H1 (cell line): ENCODE measurements around the gene ATP6V0E2.

Experiments used
- ASH2L ChIP-seq: fragments of 200-600, 300-600 bp; sonication (generic); IDR thresholded peaks from one replicate; pipeline ENCODE4 v1.7.1; 2017; ENCODE audit warnings: low read length
- CTCF ChIP-seq, 3 experiments: IDR thresholded peaks; 1 replicate in 2 of 3; 2 replicates in 1 of 3; pipeline versions ENCODE4 v1.5.1 to v1.6.1; 2011; ENCODE audit warnings: low read length in 3 of 3, mild to moderate bottlenecking in 3 of 3, inconsistent platforms in 2 of 3, low read depth in 1 of 3, moderate library complexity in 1 of 3; ENCODE audit not compliant: insufficient read depth in 1 of 3; ENCODE audit errors: control extremely low read depth in 1 of 3
- KDM5A ChIP-seq: fragments of 200-600 bp; IDR thresholded peaks from 2 replicates; pipeline ENCODE4 v1.7.1; 2012; ENCODE audit warnings: mild to moderate bottlenecking, low read length, inconsistent platforms, mixed read lengths
- MAX ChIP-seq: IDR thresholded peaks from 2 replicates; pipeline ENCODE4 v1.6.1; 2012; ENCODE audit warnings: inconsistent platforms
- POLR2AphosphoS5 ChIP-seq: IDR thresholded peaks from 2 replicates; pipeline ENCODE4 v1.6.1; 2011; ENCODE audit warnings: low read depth, low read length
- SIN3A ChIP-seq, 2 experiments: IDR thresholded peaks in 1 of 2; conservative IDR thresholded peaks in 1 of 2; 2 replicates each; pipeline ENCODE4 v1.6.1; 2011 to 2012; ENCODE audit warnings: low read length in 2 of 2, improper control_type of control experiment in 1 of 2, low read depth in 1 of 2, mild to moderate bottlenecking in 1 of 2
- SP4 ChIP-seq: IDR thresholded peaks from 2 replicates; pipeline ENCODE4 v1.6.1; 2012; ENCODE audit warnings: low read length, inconsistent platforms
- ZNF274 ChIP-seq: IDR thresholded peaks from 2 replicates; pipeline ENCODE4 v1.7.0; 2012; ENCODE audit warnings: low read length, borderline replicate concordance; ENCODE audit errors: extremely low read depth

- no peak for TF ChIP-seq SP4
- no peak for TF ChIP-seq CTCF (IDR thresholded peaks at IDR 0.05; ENCODE audit: control extremely low read depth in 1 of 3, insufficient read depth in 1 of 3, low read depth in 1 of 3, low read length in 3 of 3)
- TF ChIP-seq KDM5A = no peak
- no peak for TF ChIP-seq ASH2L
- 0 out of 4 replicates have a peak, but pooled peaks of 1 of the 2 experiments have one; percentile 55 for TF ChIP-seq SIN3A (conservative IDR thresholded peaks at IDR 0.05 in 1 of 2, IDR thresholded peaks at IDR 0.05 in 1 of 2; ENCODE audit: low read depth in 1 of 2, low read length in 2 of 2)
- no peak for TF ChIP-seq ZNF274
- TF ChIP-seq POLR2AphosphoS5 = no peak
- TF ChIP-seq MAX = no peak
These were observed 34.8 kb upstream of the ATP6V0E2 start for GRCh38 chr7:149838992-149839408.
